GM12878 (cell line): Measurements from ENCODE around the gene KCTD16. TPM values are rescaled to one million over a fixed set of nuclear protein-coding genes. Genes with fewer than 3 reads are reported as not detected.

ENCODE experiments used
- ATAC-seq: fragments of 200-7000 bp; cut with Tn5 transposase; 3 replicates; pipeline ENCODE4 v1.9.1; 2020; ENCODE audit warnings: mild to moderate bottlenecking, moderate library complexity
- BruUV-seq: library from RNA; stranded (reverse); fragments of 400-500 nt; replicated peaks from 2 replicates; lab custom pipeline; 2021; lab: Mats Ljungman, UMichigan
- CTCF ChIA-PET: fragments of 300-600 bp; sonication (Branson Sonifier 250); formaldehyde crosslinking; extraction: SDS; loops from one replicate; lab custom pipeline; 2021; ENCODE audit warnings: inconsistent platforms; lab: Yijun Ruan, JAX
- POLR2A ChIA-PET: fragments of 350-600 bp; formaldehyde crosslinking; extraction: SDS; loops from one replicate; lab custom pipeline; 2021; ENCODE audit warnings: inconsistent platforms; lab: Charles Lee
- RAD21 ChIA-PET: fragments of 300-600 bp; sonication (Branson Sonifier 250); formaldehyde crosslinking; loops from one replicate; lab custom pipeline; 2023; ENCODE audit warnings: antibody characterized with exemption; ENCODE audit not compliant: unreplicated experiment; lab: Charles Lee
- SMC1A ChIA-PET: fragments of 300-600 bp; sonication (Branson Sonifier 250); formaldehyde crosslinking; loops from one replicate; lab custom pipeline; 2023; ENCODE audit not compliant: unreplicated experiment, uncharacterized antibody; lab: Charles Lee
- DNase-seq: peaks from one replicate; pipeline ENCODE4 v3.0.0-alpha.2; 2011; ENCODE audit warnings: low read depth, low spot score
- FAIRE-seq: peaks from 3 replicates; lab custom pipeline; 2011; peaks lifted over from hg19 to GRCh38; lab: Jason Lieb, UNC
- H2AFZ ChIP-seq: 2 replicates; pipeline ENCODE4 v1.6.0; 2011; ENCODE audit warnings: low read depth, low read length, control low read depth; ENCODE audit not compliant: control insufficient read depth
- H3K27ac ChIP-seq: 2 replicates; pipeline ENCODE4 v1.5.1; 2011; ENCODE audit warnings: control low read depth; ENCODE audit not compliant: control insufficient read depth, insufficient read depth
- H3K27me3 ChIP-seq, 2 experiments: replicated peaks in 1 of 2; 2 replicates each; pipeline versions ENCODE4 v1.6.0 to v1.6.1; 2011; ENCODE audit warnings: low read length in 1 of 2; ENCODE audit not compliant: control insufficient read depth in 2 of 2, insufficient read depth in 2 of 2
- H3K36me3 ChIP-seq, 2 experiments: 2 replicates each; pipeline ENCODE4 v1.5.1; 2011; ENCODE audit warnings: low read length in 1 of 2; ENCODE audit not compliant: control insufficient read depth in 2 of 2, insufficient read depth in 2 of 2
- H3K4me1 ChIP-seq: 2 replicates; pipeline ENCODE4 v1.6.1; 2011; ENCODE audit warnings: mild to moderate bottlenecking, low read length, moderate library complexity, mixed read lengths; ENCODE audit not compliant: control insufficient read depth, insufficient read depth
- H3K4me2 ChIP-seq: 2 replicates; pipeline ENCODE4 v1.6.0; 2011; ENCODE audit warnings: control low read depth; ENCODE audit not compliant: control insufficient read depth, insufficient read depth
- H3K4me3 ChIP-seq: fragments of 200-600 bp; sonication (generic); 2 replicates; pipeline ENCODE4 v1.5.1; 2016
- H3K79me2 ChIP-seq: 2 replicates; pipeline ENCODE4 v1.6.0; 2011; ENCODE audit warnings: low read length; ENCODE audit not compliant: control insufficient read depth, insufficient read depth
- H3K9ac ChIP-seq: 2 replicates; pipeline ENCODE4 v1.8.0; 2011; ENCODE audit warnings: low read length, control low read depth, mixed read lengths; ENCODE audit not compliant: control insufficient read depth, insufficient read depth
- H3K9me3 ChIP-seq: replicated peaks from 3 replicates; pipeline ENCODE4 v1.5.1; 2011; ENCODE audit warnings: mild to moderate bottlenecking, low read length; ENCODE audit not compliant: control insufficient read depth, insufficient read depth
- H4K20me1 ChIP-seq: 2 replicates; pipeline ENCODE4 v1.6.0; 2011; ENCODE audit not compliant: control insufficient read depth, insufficient read depth
- SPI1 ChIP-seq: IDR thresholded peaks from 2 replicates; pipeline ENCODE4 v1.6.1; 2011; ENCODE audit warnings: low read depth, mild to moderate bottlenecking, low read length, moderate library complexity, borderline replicate concordance; ENCODE audit not compliant: insufficient read depth
- WGBS: methylation state at CpG from one replicate; pipeline ENCODE4 v1.1.6; 2016; ENCODE audit warnings: low lambda C conversion rate; ENCODE audit not compliant: insufficient replicate concordance, insufficient coverage; ENCODE audit errors: missing lambda C conversion rate; 5-methylcytosine and 5-hydroxymethylcytosine counted together
- in situ Hi-C: fragments of 300-500 bp; cut with MboI; formaldehyde crosslinking; loops from 9 replicates; pipeline ENCODE4 v1.14.3; 2018; ENCODE audit warnings: mixed read lengths
- intact Hi-C: fragments of 100-400 bp; cut with micrococcal nuclease; formaldehyde crosslinking; loops from one replicate; pipeline ENCODE4 v1.14.2; 2022; ENCODE audit not compliant: unreplicated experiment
- polyA plus RNA-seq, 11 experiments: library from polyadenylated mRNA; depleted of rRNA in 4 of 11; unstranded in 6 of 11; stranded (reverse) in 5 of 11; fragments of >200 nt; fragmentation: Nextera tagmentation in 4 of 11; fragmentation: Illumina TruSeq in 1 of 11; extraction: Ambion mirVana in 4 of 11; extraction: Trizol in 1 of 11; gene quantifications; 1 replicate in 1 of 11; 2 replicates in 10 of 11; pipeline versions ENCODE4 v1.2.1 to v1.2.3, GENCODE V29; 2011 to 2016; ENCODE audit warnings: inconsistent platforms in 2 of 11, missing spikeins in 2 of 11, low read depth in 1 of 11
- total RNA-seq, 4 experiments: library from RNA; depleted of rRNA in 3 of 4; stranded (reverse); fragments of >200 nt in 3 of 4; fragmentation: Illumina TruSeq in 1 of 4; extraction: Trizol in 1 of 4; gene quantifications; 2 replicates each; pipeline versions ENCODE4 v1.2.1 to v1.2.3, GENCODE V29; 2013 to 2021
- TF ChIP-seq, protein P1 (sequence below): fragments of 450-650 bp; IDR thresholded peaks from 2 replicates; pipeline ENCODE4 v1.6.1; 2016; ENCODE audit warnings: mild to moderate bottlenecking, moderate library complexity, borderline replicate concordance

KCTD16 gene
- total and polyA plus RNA-seq, 10 of the 15 experiments (the other 5 are each of a cell fraction or from before 2014, with no cell fraction given): 0.03 to 0.10 (median 0.06) TPM; not detected in 3

DNA sequence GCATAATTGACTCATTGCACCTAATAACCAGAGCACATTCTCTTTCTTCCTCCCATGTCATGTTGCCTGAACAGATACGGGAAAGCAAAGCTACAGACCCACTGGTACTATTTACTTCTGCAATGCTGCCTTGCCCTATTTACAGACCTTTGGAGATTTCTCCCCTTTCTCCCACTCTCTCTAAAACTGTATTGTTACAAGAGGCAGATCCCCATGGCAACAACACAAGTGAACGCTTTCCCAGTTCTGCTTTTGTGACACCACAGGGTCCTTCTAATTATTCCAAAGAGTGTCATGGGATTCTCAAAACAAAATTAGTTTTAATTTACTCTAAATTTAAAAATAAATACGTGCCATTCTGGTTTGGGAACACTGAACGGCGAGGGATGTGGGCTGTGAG lies 104.7 kb downstream of the KCTD16 start:
- no peaks in the 10 kb centered on the region for H4K20me1 ChIP-seq
- no peak overlapping the region for H2AFZ ChIP-seq
- H3K27ac ChIP-seq: no peak overlapping the region
- RAD21 ChIA-PET: no interaction called here
- no peak for DNase-seq
- intact Hi-C loops: no loop called here
- no peaks in the 10 kb centered on the region for H3K9me3 ChIP-seq
- no peak overlapping the region for H3K4me3 ChIP-seq
- TF ChIP-seq SPI1: peak; percentile 56; the same call in 1 of the 2 replicates
- TF ChIP-seq, protein P1, sequence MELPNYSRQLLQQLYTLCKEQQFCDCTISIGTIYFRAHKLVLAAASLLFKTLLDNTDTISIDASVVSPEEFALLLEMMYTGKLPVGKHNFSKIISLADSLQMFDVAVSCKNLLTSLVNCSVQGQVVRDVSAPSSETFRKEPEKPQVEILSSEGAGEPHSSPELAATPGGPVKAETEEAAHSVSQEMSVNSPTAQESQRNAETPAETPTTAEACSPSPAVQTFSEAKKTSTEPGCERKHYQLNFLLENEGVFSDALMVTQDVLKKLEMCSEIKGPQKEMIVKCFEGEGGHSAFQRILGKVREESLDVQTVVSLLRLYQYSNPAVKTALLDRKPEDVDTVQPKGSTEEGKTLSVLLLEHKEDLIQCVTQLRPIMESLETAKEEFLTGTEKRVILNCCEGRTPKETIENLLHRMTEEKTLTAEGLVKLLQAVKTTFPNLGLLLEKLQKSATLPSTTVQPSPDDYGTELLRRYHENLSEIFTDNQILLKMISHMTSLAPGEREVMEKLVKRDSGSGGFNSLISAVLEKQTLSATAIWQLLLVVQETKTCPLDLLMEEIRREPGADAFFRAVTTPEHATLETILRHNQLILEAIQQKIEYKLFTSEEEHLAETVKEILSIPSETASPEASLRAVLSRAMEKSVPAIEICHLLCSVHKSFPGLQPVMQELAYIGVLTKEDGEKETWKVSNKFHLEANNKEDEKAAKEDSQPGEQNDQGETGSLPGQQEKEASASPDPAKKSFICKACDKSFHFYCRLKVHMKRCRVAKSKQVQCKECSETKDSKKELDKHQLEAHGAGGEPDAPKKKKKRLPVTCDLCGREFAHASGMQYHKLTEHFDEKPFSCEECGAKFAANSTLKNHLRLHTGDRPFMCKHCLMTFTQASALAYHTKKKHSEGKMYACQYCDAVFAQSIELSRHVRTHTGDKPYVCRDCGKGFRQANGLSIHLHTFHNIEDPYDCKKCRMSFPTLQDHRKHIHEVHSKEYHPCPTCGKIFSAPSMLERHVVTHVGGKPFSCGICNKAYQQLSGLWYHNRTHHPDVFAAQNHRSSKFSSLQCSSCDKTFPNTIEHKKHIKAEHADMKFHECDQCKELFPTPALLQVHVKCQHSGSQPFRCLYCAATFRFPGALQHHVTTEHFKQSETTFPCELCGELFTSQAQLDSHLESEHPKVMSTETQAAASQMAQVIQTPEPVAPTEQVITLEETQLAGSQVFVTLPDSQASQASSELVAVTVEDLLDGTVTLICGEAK: no peak
- TF ChIP-seq, all 136 proteins: peak for 1
- no TSS peak for BruUV-seq
- WGBS: 14% methylated on average over 5 of the region's 5 CpGs
- FAIRE-seq (no peak), ATAC-seq (no peak)
- Histone ChIP-seq H3K4me1 (no peaks in the 10 kb centered on the region), H3K9ac (no peak overlapping the region), H3K4me2 (no peak overlapping the region), H3K27me3 (no peaks in the 10 kb centered on the region), H3K36me3 (no peaks in the 10 kb centered on the region), H3K79me2 (no peaks in the 10 kb centered on the region)
- in situ Hi-C loops: no loop called here
- ChIA-PET SMC1A (no interaction called here), POLR2A (no interaction called here), CTCF (no interaction called here)
